ENCODE data around the gene ZFHX3. TPM values are rescaled to one million over a fixed set of nuclear protein-coding genes. Genes with fewer than 3 reads are reported as not detected.

ZFHX3 gene
- total and polyA plus RNA-seq, 9 of the 15 experiments (the other 6 are each of a cell fraction or from before 2014, with no cell fraction given): 0.01 to 0.23 (median 0.06) TPM; not detected in 4

GRCh38 chr16:73054813-73055482, 7.0 kb upstream of the ZFHX3 start:
- H3K27ac ChIP-seq (ENCODE audit: extremely low read depth, low read depth, low read length): no peak overlapping the region
- peaks cover 28 to 36% of the 10 kb centered on the region in 2 experiments for H3K27me3 ChIP-seq (ENCODE audit: control insufficient read depth in 2 of 2, insufficient read depth in 2 of 2, low read length in 2 of 2)
- ChIA-PET CTCF (ENCODE audit: low intra/inter-chr PET ratio) (no interaction called here), POLR2A (interaction anchor here (1.0 kb wide), 1 partner anchor 12 kb away, joined by 3 read pairs; no protein-coding TSS in a partner anchor)
- H3K9me1 ChIP-seq (ENCODE audit: control insufficient read depth, insufficient read depth, low read length): no peaks in the 10 kb centered on the region
- H3K9ac ChIP-seq (ENCODE audit: insufficient read depth in 1 of 2, low read depth in 2 of 2, low read length in 2 of 2): no peak overlapping the region
- no peak for TF ChIP-seq NFRKB (IDR thresholded peaks at IDR 0.05; ENCODE audit: low read depth)
- TF ChIP-seq MECOM (CRISPR knock-in tag; IDR thresholded peaks at IDR 0.05): no peak
- TF ChIP-seq PML (IDR thresholded peaks at IDR 0.05; ENCODE audit: low read length): no peak
- no peak for TF ChIP-seq U2AF1 (optimal IDR thresholded peaks at IDR 0.05; ENCODE audit: low read depth, low read length)
- TF ChIP-seq ZFX (CRISPR knock-in tag; IDR thresholded peaks at IDR 0.05): no peak
- no peak for TF ChIP-seq RAD21 (CRISPR knock-in tag; conservative IDR thresholded peaks at IDR 0.05 in 1 of 2, IDR thresholded peaks at IDR 0.05 in 1 of 2)
- no peak for TF ChIP-seq PYGO2 (tag; IDR thresholded peaks at IDR 0.05)
- DNase-seq (ENCODE audit: extremely low read depth in 1 of 4, low spot score in 3 of 4) (no peak), FAIRE-seq (no peak), ATAC-seq (no peak)
- intact Hi-C loops (cut with micrococcal nuclease): no loop called here
- in situ Hi-C loops (cut with MboI): no loop called here
- H2AFZ ChIP-seq (ENCODE audit: low read depth, low read length): no peak overlapping the region
- no peaks in the 10 kb centered on the region for H3K36me3 ChIP-seq (ENCODE audit: control insufficient read depth, insufficient read depth, low read length)
- no TSS peak for BruUV-seq (replicated peaks)
- H3K4me3 ChIP-seq: no peak overlapping the region
- H3K9me3 ChIP-seq (replicated peaks; ENCODE audit: control insufficient read depth, insufficient read depth, low read depth, low read length): no peaks in the 10 kb centered on the region
- 0 out of 2 replicates have a peak, but pooled peaks cover 3% of the 10 kb centered on the region for H4K20me1 ChIP-seq (replicated peaks; ENCODE audit: control insufficient read depth, insufficient read depth, low read length)
- WGBS (ENCODE audit: insufficient coverage, low coverage, missing lambda C conversion rate): 0% methylated on average over 4 of the region's 5 CpGs
- no peaks in the 10 kb centered on the region for H3K79me2 ChIP-seq (ENCODE audit: control insufficient read depth, insufficient read depth, low read length)
- H3K4me1 ChIP-seq (replicated peaks in 1 of 2; ENCODE audit: control insufficient read depth in 2 of 2, insufficient read depth in 2 of 2, low read length in 2 of 2): peaks cover 0 to 13% of the 10 kb centered on the region in 2 experiments; a peak in 2 of 5 replicates
- H3K4me2 ChIP-seq (ENCODE audit: insufficient read depth, low read length): no peak overlapping the region

Data from K562 (cell line).